MCF 10A (cell line): ENCODE data around the gene PTPRE. TPM values are rescaled to one million over a fixed set of nuclear protein-coding genes. Genes with fewer than 3 reads are reported as not detected.

ENCODE experiments used
- BruUV-seq: library from RNA; stranded (reverse); fragments of 400-500 nt; replicated peaks from 2 replicates; lab custom pipeline; 2021; lab: Mats Ljungman, UMichigan
- CTCF ChIA-PET: fragments of 300-600 bp; sonication (Branson Sonifier 250); formaldehyde crosslinking; extraction: SDS; loops from one replicate; lab custom pipeline; 2021; ENCODE audit warnings: antibody characterized with exemption, inconsistent platforms; lab: Yijun Ruan, JAX
- POLR2A ChIA-PET: fragments of 300-600, 350-650 bp; sonication (Branson Sonifier 250); formaldehyde crosslinking; extraction: SDS; loops from one replicate; lab custom pipeline; 2020; ENCODE audit warnings: antibody characterized with exemption, inconsistent platforms; lab: Yijun Ruan, JAX
- DNase-seq: peaks from one replicate; pipeline ENCODE4 v3.0.0-alpha.2; 2018; ENCODE audit not compliant: unreplicated experiment
- H3K27ac Mint-ChIP-seq: one replicate; pipeline ENCODE4 v1.8.0; 2022; ENCODE audit warnings: mild to moderate bottlenecking, low read depth, mixed read lengths; ENCODE audit not compliant: unreplicated experiment
- H3K27me3 Mint-ChIP-seq: one replicate; pipeline ENCODE4 v1.8.0; 2022; ENCODE audit warnings: mixed read lengths; ENCODE audit not compliant: insufficient read depth, unreplicated experiment
- H3K36me3 Mint-ChIP-seq: one replicate; pipeline ENCODE4 v1.8.0; 2022; ENCODE audit warnings: mild to moderate bottlenecking, moderate library complexity, mixed read lengths; ENCODE audit not compliant: insufficient read depth, unreplicated experiment
- H3K4me1 Mint-ChIP-seq: one replicate; pipeline ENCODE4 v1.8.0; 2022; ENCODE audit warnings: mixed read lengths; ENCODE audit not compliant: insufficient read depth, unreplicated experiment
- H3K4me3 Mint-ChIP-seq: one replicate; pipeline ENCODE4 v1.8.0; 2022; ENCODE audit warnings: mild to moderate bottlenecking, moderate library complexity, mixed read lengths; ENCODE audit not compliant: unreplicated experiment
- H3K9me3 Mint-ChIP-seq: one replicate; pipeline ENCODE4 v1.8.0; 2022; ENCODE audit warnings: mixed read lengths; ENCODE audit not compliant: unreplicated experiment
- CTCF ChIP-seq: fragments of 200-600 bp; IDR thresholded peaks from one replicate; pipeline ENCODE4 v1.8.0; 2022; ENCODE audit warnings: antibody characterized with exemption, mild to moderate bottlenecking; ENCODE audit not compliant: unreplicated experiment
- intact Hi-C: fragments of 100-400 bp; cut with micrococcal nuclease; formaldehyde crosslinking; loops from 2 replicates; pipeline ENCODE4 v1.14.1; 2022
- total RNA-seq: library from RNA; stranded (reverse); gene quantifications from 2 replicates; pipeline ENCODE4 v1.2.3, GENCODE V29; 2022

Gene PTPRE
- total RNA-seq, 1 experiment from 2014 or later = 34.6 TPM

- Mint-ChIP-seq H3K4me3 (no peak overlapping the region), H3K9me3 (no peaks in the 10 kb centered on the region), H3K36me3 (peaks cover 8% of the 10 kb centered on the region), H3K4me1 (no peaks in the 10 kb centered on the region), H3K27me3 (no peaks in the 10 kb centered on the region), H3K27ac (no peak overlapping the region)
- ChIA-PET CTCF (interaction anchor here (0.5 to 0.9 kb wide), 3 partner anchors 17 to 232 kb away, joined by 3 to 6 read pairs (median 4); no protein-coding TSS in a partner anchor), POLR2A (interaction anchor here (0.7 to 1.6 kb wide), 6 partner anchors 22 to 63 kb away, joined by 3 to 4 read pairs (median 3); no protein-coding TSS in a partner anchor)
- BruUV-seq = no TSS peak
- intact Hi-C loops = no loop called here
- TF ChIP-seq CTCF = no peak
- DNase-seq = no peak
These were observed 179.3 kb downstream of the PTPRE start for GRCh38 chr10:128086003-128086863.

- DNase-seq = no peak
- Mint-ChIP-seq H3K4me3 (no peak overlapping the region), H3K9me3 (no peaks in the 10 kb centered on the region), H3K4me1 (no peaks in the 10 kb centered on the region), H3K27me3 (no peaks in the 10 kb centered on the region), H3K36me3 (peaks cover 8% of the 10 kb centered on the region), H3K27ac (no peak overlapping the region)
- ChIA-PET CTCF (interaction anchor here (1.0 kb wide), 1 partner anchor 35 kb away, joined by 3 read pairs; no protein-coding TSS in a partner anchor), POLR2A (interaction anchor here (1.0 to 1.6 kb wide), 2 partner anchors 23 to 35 kb away, joined by 3 to 4 read pairs; no protein-coding TSS in a partner anchor)
- BruUV-seq = no TSS peak
- intact Hi-C loops = no loop called here
- no peak for TF ChIP-seq CTCF
These were observed 180.4 kb downstream of the PTPRE start for GRCh38 chr10:128087146-128087883.

- DNase-seq = peak; percentile 43
- H3K36me3 Mint-ChIP-seq = peaks cover 8% of the 10 kb centered on the region
- no peaks in the 10 kb centered on the region for H3K27me3 Mint-ChIP-seq
- no peaks in the 10 kb centered on the region for H3K4me1 Mint-ChIP-seq
- ChIA-PET CTCF (interaction anchor here (1.0 to 2.6 kb wide), 2 partner anchors 34 to 62 kb away, joined by 3 to 19 read pairs; no protein-coding TSS in a partner anchor), POLR2A (no interaction called here)
- no peak overlapping the region for H3K4me3 Mint-ChIP-seq
- intact Hi-C loops = no loop called here
- TF ChIP-seq CTCF = no peak
- no peaks in the 10 kb centered on the region for H3K9me3 Mint-ChIP-seq
- no peak overlapping the region for H3K27ac Mint-ChIP-seq
- BruUV-seq = TSS peak; percentile 8
These were observed 181.2 kb downstream of the PTPRE start for GRCh38 chr10:128087884-128088709.
